IPS-18c (cell line): Measurements from ENCODE around the gene OR6S1.
A peak's percentile ranks its signal among the peaks of the same experiment; 100 is the strongest.

Experiments
- H3K4me3 ChIP-seq: 2 replicates; pipeline ENCODE4 v1.7.0; 2013; ENCODE audit warnings: low read depth, mild to moderate bottlenecking, low read length, moderate library complexity; ENCODE audit not compliant: insufficient read depth
- H3K9me3 ChIP-seq: one replicate; pipeline ENCODE4 v1.6.1; 2013; ENCODE audit warnings: mild to moderate bottlenecking, low read length, moderate library complexity; ENCODE audit not compliant: control insufficient read depth, insufficient read depth

OR6S1 gene

GRCh38 chr14:20641591-20641990 is at the start of gene OR6S1:
OR6S1 (minus strand) TSS chr14:20641691; CDS start chr14:20641691, 0 bp downstream.
- no peak within 1 kb of the TSS for H3K4me3 ChIP-seq
- H3K9me3 ChIP-seq = no peaks in the 10 kb centered on the region

- no peak overlapping the region for H3K4me3 ChIP-seq
- no peaks in the 10 kb centered on the region for H3K9me3 ChIP-seq
Observed at GRCh38 chr14:20690848-20691640, 49.6 kb upstream of the OR6S1 start.

- H3K4me3 ChIP-seq = no peak within 1 kb of the TSS
- H3K9me3 ChIP-seq = no peaks in the 10 kb centered on the region
Observed at GRCh38 chr14:20688167-20688839, 46.8 kb upstream of the OR6S1 start, which contains the start of gene ANG. ANG (plus strand) TSS chr14:20688764; CDS start chr14:20693565, 4,801 bp downstream.

- Histone ChIP-seq H3K4me3 (no peak overlapping the region), H3K9me3 (no peaks in the 10 kb centered on the region)
Observed at GRCh38 chr14:20687362-20688166, 46.1 kb upstream of the OR6S1 start.

GRCh38 chr14:20686386-20687143 is 45.1 kb upstream of the OR6S1 start:
- no peaks in the 10 kb centered on the region for H3K9me3 ChIP-seq

DNA sequence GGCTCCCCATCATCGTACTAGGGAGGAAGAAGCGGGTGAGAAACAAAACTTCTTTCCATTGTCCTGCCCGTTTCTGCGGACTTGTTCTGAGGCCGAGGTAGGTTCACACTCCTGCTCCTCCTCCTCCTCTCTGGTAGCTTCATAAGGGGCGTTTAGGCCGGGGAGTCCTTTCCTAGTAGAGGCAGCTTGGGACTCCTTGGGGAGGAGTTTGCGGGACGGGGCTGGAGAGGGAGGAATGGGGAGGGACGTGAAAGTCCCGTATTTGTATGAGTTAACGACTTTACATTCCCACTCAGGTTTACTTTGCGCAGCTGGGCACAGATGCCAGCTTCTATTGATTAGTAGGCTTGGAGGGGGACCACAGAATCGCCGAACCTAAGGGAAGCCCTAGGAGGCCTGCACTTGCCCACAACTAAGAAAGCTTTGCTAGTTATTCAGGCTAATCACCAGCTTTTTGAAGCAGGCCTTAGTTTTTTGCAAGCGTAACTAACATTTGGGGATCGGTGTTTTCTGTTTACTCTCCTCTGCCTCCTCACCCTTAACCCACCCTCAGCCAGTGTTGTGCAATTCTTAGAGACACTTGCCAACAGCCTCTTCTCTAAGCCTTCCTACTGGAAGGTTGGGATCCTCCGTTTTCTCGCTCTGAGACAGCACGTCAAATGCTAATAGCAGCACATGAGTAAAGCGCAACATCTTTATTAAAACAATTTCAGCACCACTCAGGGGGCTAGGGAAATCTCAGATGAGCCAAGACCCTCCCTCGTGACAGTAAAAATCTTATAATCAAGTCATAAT is 43.4 kb upstream of the OR6S1 start:
- peak overlapping the region; percentile 100 for H3K4me3 ChIP-seq
- H3K9me3 ChIP-seq = no peaks in the 10 kb centered on the region

More at GRCh38 chr14:20686386-20687143, 45.1 kb upstream of the OR6S1 start:
- H3K4me3 ChIP-seq = no peak overlapping the region

GRCh38 chr14:20683891-20684661 is 42.6 kb upstream of the OR6S1 start, which contains the start of gene RNASE4:
RNASE4 (plus strand) TSS chr14:20684560; CDS start chr14:20699372, 14,812 bp downstream.
- Histone ChIP-seq H3K9me3 (no peaks in the 10 kb centered on the region), H3K4me3 (peak within 1 kb of the TSS; percentile 100)

DNA sequence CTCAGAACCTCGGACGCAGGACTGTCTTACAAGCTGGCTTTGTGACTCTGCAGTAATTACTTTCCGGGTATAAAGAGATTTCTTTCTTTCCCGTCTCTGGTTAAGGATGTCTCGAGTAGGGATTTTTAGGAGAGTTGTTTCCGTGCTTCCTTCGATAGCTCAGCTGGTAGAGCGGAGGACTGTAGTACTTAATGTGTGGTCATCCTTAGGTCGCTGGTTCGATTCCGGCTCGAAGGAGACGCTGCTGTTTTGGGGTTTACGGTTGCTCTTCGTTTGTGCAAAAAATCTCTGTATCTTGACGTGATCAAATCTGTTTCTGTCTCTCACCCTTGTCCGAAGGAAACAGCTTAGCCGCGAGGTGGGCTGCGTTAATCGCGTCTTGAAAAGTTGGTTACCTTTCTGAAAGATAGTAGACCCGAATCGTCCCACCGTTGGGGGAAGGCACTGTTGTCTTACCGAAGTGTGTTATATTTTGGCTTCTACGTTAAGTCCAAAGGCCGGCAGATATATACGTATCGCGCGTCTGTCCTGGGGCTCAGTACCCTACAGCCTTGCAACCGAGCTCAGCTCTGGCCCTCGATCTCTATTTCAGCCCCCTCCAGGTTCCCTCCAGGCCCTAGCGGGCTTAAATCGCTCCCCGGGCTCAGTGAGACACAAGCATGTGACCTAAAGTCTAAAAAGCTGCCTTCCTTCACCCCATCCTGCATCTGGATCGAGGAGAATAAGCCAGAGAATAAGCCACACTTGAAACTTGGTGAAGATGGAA is 41.8 kb upstream of the OR6S1 start:
- peak overlapping the region; percentile 100 for H3K4me3 ChIP-seq
- H3K9me3 ChIP-seq = no peaks in the 10 kb centered on the region

DNA sequence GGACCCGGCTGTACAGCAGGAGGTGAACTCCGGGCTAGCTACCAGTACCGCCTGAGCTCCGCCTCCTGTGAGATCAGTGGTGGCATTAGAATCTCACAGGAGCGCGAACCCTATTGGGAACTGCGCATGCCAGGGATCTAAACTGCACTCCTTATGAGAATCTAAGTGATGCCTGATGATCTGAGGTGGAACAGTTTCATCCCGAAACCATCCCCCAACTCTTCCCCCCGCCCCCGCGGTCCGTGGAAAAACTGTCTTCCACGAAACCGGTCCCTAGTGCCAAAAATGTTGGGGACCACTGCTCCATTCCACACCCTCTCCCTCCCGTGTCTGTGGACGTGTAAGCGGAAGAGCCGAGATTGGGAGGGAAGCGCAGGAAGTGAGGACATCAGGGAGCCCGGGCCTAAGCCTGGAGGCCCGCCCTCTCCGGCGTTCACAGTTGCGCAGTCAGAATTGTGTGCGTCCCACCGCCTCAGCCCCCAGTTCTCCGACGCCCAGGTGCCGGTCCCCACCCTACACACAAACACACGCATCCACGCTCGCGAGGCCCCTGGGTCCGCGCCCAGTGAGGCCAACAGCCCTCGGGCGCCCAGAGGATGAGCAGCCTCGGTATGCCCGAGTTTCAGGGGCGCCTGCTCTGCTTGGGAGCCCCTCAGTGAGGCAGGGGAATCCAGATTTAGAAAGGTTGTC is 41.1 kb upstream of the OR6S1 start:
- Histone ChIP-seq H3K9me3 (no peaks in the 10 kb centered on the region), H3K4me3 (peak overlapping the region; percentile 100)

DNA sequence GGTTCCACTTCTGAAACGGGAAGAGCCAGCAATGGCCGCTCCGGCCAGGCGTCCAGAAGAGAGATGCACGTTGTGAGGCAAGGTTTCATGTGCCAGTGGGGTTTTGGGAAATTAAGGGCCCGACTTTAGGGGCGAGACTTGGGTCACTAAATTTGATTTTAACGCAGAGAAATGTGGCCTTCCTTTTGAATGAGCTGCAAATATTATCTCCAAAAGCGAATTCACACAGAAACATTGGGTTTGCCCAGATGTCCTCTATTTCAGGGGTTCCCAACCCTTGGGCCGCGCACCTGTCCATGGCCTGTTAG is 40.6 kb upstream of the OR6S1 start:
- peak overlapping the region; percentile 100 for H3K4me3 ChIP-seq
- H3K9me3 ChIP-seq = no peaks in the 10 kb centered on the region

GRCh38 chr14:20681348-20682126 is 40.0 kb upstream of the OR6S1 start:
- Histone ChIP-seq H3K4me3 (peak overlapping the region; percentile 100), H3K9me3 (no peaks in the 10 kb centered on the region)

DNA sequence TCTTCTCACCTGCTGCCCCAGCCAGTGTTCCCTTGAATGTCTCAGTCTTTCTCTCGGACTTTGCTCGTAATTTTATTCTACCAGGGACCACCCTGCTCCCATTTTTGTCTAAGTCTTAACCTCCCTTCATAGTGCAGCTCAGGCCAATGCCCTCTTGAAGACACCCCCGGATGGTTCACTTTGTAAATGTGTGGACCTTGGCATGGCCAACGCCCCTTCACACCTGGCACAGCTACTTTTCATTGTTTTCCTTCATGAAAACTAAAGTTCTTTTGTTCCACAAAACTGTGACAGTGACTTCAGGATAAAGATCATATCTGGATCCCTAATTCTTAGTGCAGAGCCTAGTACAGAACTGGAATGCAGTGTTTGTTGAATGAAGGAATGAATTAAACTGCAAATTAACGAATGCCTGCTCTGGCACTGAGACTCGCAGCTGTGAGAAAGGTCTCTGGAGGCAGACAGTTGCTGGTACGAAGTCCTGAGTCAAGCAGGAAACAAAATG is 39.4 kb upstream of the OR6S1 start:
- Histone ChIP-seq H3K4me3 (peak overlapping the region; percentile 100; the same call in 1 of the 2 replicates), H3K9me3 (no peaks in the 10 kb centered on the region)

- H3K4me3 ChIP-seq = peak overlapping the region; percentile 100; the same call in 1 of the 2 replicates
- H3K9me3 ChIP-seq = no peaks in the 10 kb centered on the region
Observed at GRCh38 chr14:20680363-20680762, 38.9 kb upstream of the OR6S1 start.

DNA sequence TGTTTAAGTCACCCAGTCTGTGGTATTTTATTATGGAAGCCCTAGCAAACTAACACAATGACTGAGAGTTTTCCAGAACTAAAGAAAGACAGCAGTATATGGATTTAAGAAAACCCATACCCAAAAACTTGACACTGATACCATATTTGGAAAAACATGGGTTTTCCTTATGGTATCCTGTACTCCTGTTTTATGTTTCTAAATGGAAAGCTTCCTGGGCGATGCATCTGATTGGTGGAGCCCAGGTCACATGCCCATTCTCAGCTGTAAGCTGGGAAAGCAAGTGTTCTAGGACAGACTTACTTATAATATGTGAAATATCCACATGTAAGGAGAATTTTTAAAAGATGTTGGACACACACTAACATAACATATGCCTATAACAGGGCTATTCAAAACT is 38.4 kb upstream of the OR6S1 start:
- no peak overlapping the region for H3K4me3 ChIP-seq
- H3K9me3 ChIP-seq = no peaks in the 10 kb centered on the region
